Measurements from ENCODE around the gene PDE6D.

PDE6D gene

GRCh38 chr2:231682603-231683291 lies 98.3 kb downstream of the PDE6D start:
- DNase-seq (ENCODE audit: low read depth in 2 of 2), result no peak
